Naive B cell (primary cell): ENCODE measurements around the gene UBA6. TPM values are rescaled to one million over a fixed set of nuclear protein-coding genes. Genes with fewer than 3 reads are reported as not detected.
A peak's percentile ranks its signal among the peaks of the same experiment; 100 is the strongest.

Experiments
- ATAC-seq, 2 donors: fragments of 150-1000 bp; cut with Tn5 transposase; 2 replicates each; pipeline ENCODE4 v1.10.0; 2021; ENCODE audit warnings: low read depth in 2 of 2, mild to moderate bottlenecking in 2 of 2, moderate library complexity in 2 of 2
- DNase-seq: peaks from one replicate; pipeline ENCODE4 v3.0.0; 2022
- H3K27ac Mint-ChIP-seq, 6 donors: one replicate each; pipeline ENCODE4 v1.8.0; 2020 to 2022; ENCODE audit warnings: mild to moderate bottlenecking in 6 of 6, mixed read lengths in 6 of 6, moderate library complexity in 5 of 6, inconsistent platforms in 2 of 6
- H3K27me3 Mint-ChIP-seq, 3 donors: one replicate each; pipeline ENCODE4 v1.8.0; 2021 to 2022; ENCODE audit warnings: mixed read lengths in 3 of 3, mild to moderate bottlenecking in 1 of 3
- H3K36me3 Mint-ChIP-seq, 2 donors: one replicate each; pipeline ENCODE4 v1.8.0; 2020 to 2022; ENCODE audit warnings: mixed read lengths in 2 of 2, inconsistent platforms in 1 of 2, mild to moderate bottlenecking in 1 of 2
- H3K4me1 Mint-ChIP-seq, 3 donors: one replicate each; pipeline ENCODE4 v1.8.0; 2020 to 2022; ENCODE audit warnings: mixed read lengths in 3 of 3, inconsistent platforms in 1 of 3, mild to moderate bottlenecking in 1 of 3, moderate library complexity in 1 of 3
- H3K4me3 Mint-ChIP-seq, 8 donors: one replicate each; pipeline ENCODE4 v1.8.0; 2020 to 2022; ENCODE audit warnings: mild to moderate bottlenecking in 8 of 8, mixed read lengths in 8 of 8, moderate library complexity in 8 of 8, inconsistent platforms in 2 of 8
- H3K9me3 Mint-ChIP-seq, 7 donors: one replicate each; pipeline ENCODE4 v1.8.0; 2020 to 2022; ENCODE audit warnings: mixed read lengths in 7 of 7, mild to moderate bottlenecking in 5 of 7, inconsistent platforms in 2 of 7, moderate library complexity in 1 of 7
- polyA plus RNA-seq, 6 donors: library from polyadenylated mRNA; unstranded; fragments of 300-500 nt; fragmentation: Illumina TruSeq; gene quantifications; one replicate each; pipeline ENCODE4 v1.2.3, GENCODE V29; 2021; ENCODE audit warnings: low read depth in 6 of 6

Gene UBA6
- polyA plus RNA-seq, 6 donors from 2014 or later, result 10.3 to 40.9 (median 26.6) TPM

DNA sequence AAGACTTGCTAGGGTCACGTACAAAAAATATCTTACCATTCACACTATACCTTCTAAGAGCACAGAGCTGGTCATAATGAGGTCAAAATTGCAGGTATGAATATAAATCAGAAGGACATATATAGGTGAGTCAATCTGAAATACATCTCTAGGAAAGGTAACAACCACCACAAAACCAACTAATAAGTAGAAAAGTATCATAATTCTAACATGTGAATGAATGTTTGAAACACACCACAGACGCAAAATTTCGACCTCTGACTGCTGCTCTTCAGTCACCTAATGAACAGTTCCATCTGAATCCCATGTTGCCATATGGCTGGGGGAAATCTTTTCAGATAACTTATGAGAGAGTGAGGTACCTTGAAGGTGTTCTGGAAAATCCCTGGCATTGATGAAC, 120.4 kb downstream of the UBA6 start:
- no peaks in the 10 kb centered on the region for H3K9me3 Mint-ChIP-seq
- ATAC-seq, result no peak
- H3K27ac Mint-ChIP-seq, result peak overlapping the region; percentile 89 to 98 (median 94)
- H3K36me3 Mint-ChIP-seq, result peaks cover 35 to 39% of the 10 kb centered on the region in 2 donors
- peak overlapping the region in 6 of 8 donors; percentile 9 to 92 (median 39) for H3K4me3 Mint-ChIP-seq
- no peaks in the 10 kb centered on the region for H3K27me3 Mint-ChIP-seq
- H3K4me1 Mint-ChIP-seq, result peaks cover 44 to 64% (median 52%) of the 10 kb centered on the region in 3 donors
- DNase-seq, result no peak

- ATAC-seq, result no peak
- Mint-ChIP-seq H3K27me3 (no peaks in the 10 kb centered on the region), H3K27ac (peak overlapping the region; percentile 75 to 96 (median 94)), H3K9me3 (no peaks in the 10 kb centered on the region), H3K4me1 (peaks cover 56 to 78% (median 63%) of the 10 kb centered on the region in 3 donors), H3K4me3 (peak overlapping the region in 6 of 8 donors; percentile 10 to 88 (median 70)), H3K36me3 (peaks cover 21 to 44% of the 10 kb centered on the region in 2 donors)
- no peak for DNase-seq
Observed at GRCh38 chr4:67576538-67576937, 124.4 kb downstream of the UBA6 start.

DNA sequence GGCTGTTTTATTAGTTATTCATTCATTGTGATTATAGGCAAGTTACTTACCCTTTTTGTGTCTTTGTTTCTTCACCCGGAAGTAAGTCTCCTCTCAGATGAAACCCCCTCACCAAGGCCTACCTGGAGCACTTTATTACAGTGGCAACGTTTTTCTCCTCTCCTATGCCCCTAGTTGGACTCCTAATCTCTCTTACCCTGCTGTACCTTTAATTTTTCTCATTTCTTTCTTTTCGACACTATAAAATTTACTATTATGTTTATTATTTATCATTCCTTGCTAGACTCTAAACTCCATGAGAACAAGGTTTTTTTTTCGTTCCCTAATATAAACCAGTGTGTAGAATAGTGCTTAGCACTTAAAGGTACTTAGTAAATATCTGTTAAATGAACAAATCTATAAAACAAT, 124.9 kb downstream of the UBA6 start:
- peak overlapping the region; percentile 63 to 88 (median 76) for H3K4me3 Mint-ChIP-seq
- no peaks in the 10 kb centered on the region for H3K9me3 Mint-ChIP-seq
- peaks cover 51 to 78% (median 58%) of the 10 kb centered on the region in 3 donors for H3K4me1 Mint-ChIP-seq

DNA sequence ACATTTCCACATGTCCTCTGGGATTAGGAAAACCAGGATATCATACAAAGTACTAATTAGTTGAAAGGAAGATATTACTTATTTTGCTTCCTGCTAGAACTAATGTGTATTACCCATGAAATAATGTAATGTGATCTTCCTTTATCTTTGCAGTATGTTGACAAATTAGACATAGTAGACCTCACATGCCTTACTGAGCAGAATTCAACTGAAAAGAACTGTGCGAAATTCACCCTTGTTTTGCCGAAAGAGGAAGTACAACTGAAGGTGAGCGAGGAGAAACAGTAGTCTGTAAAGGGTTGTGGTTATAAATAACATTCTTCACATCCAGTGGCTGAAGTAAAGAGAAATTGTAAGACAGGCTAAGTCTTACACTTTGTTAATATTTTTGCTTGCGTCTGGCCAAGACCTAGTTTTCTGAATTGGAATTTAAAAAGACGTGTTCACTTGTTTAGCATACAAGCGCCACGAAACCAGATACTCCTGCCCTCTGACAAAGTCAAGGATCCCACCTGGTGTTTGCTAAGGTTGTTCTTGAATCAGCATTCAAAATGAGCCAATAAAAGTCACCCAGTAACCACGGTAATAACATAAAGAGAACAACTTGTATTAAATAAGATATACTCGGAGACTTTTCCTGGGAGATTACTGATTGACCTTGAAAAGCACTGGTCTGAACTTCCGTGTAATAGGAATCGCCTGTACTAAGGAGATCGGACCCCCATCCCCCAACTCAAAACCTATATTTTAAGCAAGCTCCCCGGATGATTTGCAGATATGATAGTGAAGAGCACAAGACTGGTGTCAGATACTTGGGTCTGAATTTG, 125.5 kb downstream of the UBA6 start:
- Mint-ChIP-seq H3K4me1 (peaks cover 48 to 76% (median 55%) of the 10 kb centered on the region in 3 donors), H3K36me3 (peaks cover 17 to 37% of the 10 kb centered on the region in 2 donors)

More for the DNA sequence above, 124.9 kb downstream of the UBA6 start:
- ATAC-seq (no peak), DNase-seq (no peak)
- Mint-ChIP-seq H3K27me3 (no peaks in the 10 kb centered on the region), H3K36me3 (peaks cover 21 to 41% of the 10 kb centered on the region in 2 donors), H3K27ac (peak overlapping the region; percentile 75 to 98 (median 94))

DNA sequence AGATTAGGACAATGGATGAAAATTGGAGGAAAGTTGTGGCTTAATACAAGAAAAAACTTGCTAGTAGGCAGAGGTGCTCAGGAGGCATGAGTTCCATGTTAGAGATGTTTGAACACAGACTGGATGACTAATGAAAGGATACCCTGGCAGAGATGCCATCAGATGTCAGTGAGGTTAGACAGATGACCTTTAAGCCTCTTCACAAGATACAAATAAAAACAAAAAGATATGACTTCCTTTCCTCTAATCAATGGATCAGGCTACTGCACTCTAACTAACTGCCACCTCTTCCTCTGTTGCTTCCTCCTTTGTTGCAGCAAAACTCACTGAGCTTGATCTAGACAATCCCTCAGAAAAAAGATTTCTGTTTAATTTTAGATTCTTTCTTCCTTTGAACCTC, 127.8 kb downstream of the UBA6 start:
- Mint-ChIP-seq H3K4me3 (peak overlapping the region; percentile 7 to 78 (median 39)), H3K4me1 (peaks cover 41 to 75% (median 51%) of the 10 kb centered on the region in 3 donors)

More for the DNA sequence above, 125.5 kb downstream of the UBA6 start:
- DNase-seq (peak; percentile 77), ATAC-seq (peak; percentile 97 to 98)
- Mint-ChIP-seq H3K9me3 (no peaks in the 10 kb centered on the region), H3K27me3 (no peaks in the 10 kb centered on the region), H3K4me3 (peak overlapping the region; percentile 63 to 88 (median 76)), H3K27ac (peak overlapping the region; percentile 75 to 98 (median 93))

DNA sequence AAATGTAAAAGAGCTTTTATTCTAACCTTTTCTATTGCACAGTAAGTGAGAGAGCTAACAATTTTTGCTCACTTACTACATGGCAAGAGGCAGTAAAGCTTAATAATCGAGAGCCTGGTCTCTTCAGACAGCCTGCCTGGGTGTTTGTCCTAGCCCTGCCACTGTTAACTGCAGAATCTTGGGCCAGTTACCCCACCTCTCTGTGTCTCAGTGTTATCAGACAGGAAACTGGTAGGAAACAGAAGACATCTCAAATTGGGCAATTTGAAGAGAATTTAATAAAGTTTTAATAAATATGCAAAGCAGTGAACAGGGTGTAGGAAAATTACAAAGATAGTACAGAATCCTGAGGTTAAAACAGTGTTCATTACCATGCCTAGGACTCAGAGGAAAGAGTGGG, 129.0 kb downstream of the UBA6 start:
- Mint-ChIP-seq H3K4me3 (peak overlapping the region in 6 of 8 donors; percentile 17 to 73 (median 46)), H3K27ac (peak overlapping the region; percentile 79 to 95 (median 88)), H3K4me1 (peaks cover 46 to 79% (median 56%) of the 10 kb centered on the region in 3 donors)

More for the DNA sequence above, 127.8 kb downstream of the UBA6 start:
- Mint-ChIP-seq H3K27ac (peak overlapping the region; percentile 79 to 95 (median 88)), H3K36me3 (peaks cover 7 to 29% of the 10 kb centered on the region in 2 donors), H3K9me3 (no peaks in the 10 kb centered on the region), H3K27me3 (no peaks in the 10 kb centered on the region)
- peak in 1 of 2 donors; percentile 16 for ATAC-seq
- DNase-seq, result no peak

GRCh38 chr4:67570537-67570936, 130.4 kb downstream of the UBA6 start:
- DNase-seq, result no peak
- Mint-ChIP-seq H3K4me3 (peak overlapping the region in 3 of 8 donors; percentile 4 to 54 (median 44)), H3K9me3 (no peaks in the 10 kb centered on the region), H3K4me1 (peaks cover 46 to 78% (median 47%) of the 10 kb centered on the region in 3 donors), H3K27ac (peak overlapping the region in 5 of 6 donors; percentile 87 to 96 (median 90)), H3K27me3 (no peaks in the 10 kb centered on the region), H3K36me3 (peaks cover 0 to 22% of the 10 kb centered on the region in 2 donors)
- no peak for ATAC-seq

More for the DNA sequence above, 129.0 kb downstream of the UBA6 start:
- Mint-ChIP-seq H3K36me3 (peaks cover under 1 to 24% of the 10 kb centered on the region in 2 donors), H3K27me3 (no peaks in the 10 kb centered on the region), H3K9me3 (no peaks in the 10 kb centered on the region)
- DNase-seq (no peak), ATAC-seq (no peak)

- Mint-ChIP-seq H3K36me3 (peaks cover 0 to 24% of the 10 kb centered on the region in 2 donors), H3K27me3 (no peaks in the 10 kb centered on the region), H3K4me1 (peaks cover 52 to 82% (median 56%) of the 10 kb centered on the region in 3 donors), H3K27ac (peak overlapping the region in 2 of 6 donors; percentile 30 to 82), H3K4me3 (peak overlapping the region in 1 of 8 donors; percentile 9), H3K9me3 (no peaks in the 10 kb centered on the region)
- ATAC-seq, result no peak
- no peak for DNase-seq
Observed at GRCh38 chr4:67568820-67569219, 132.1 kb downstream of the UBA6 start.

GRCh38 chr4:67566335-67566734, 134.6 kb downstream of the UBA6 start:
- peak overlapping the region in 7 of 8 donors; percentile 30 to 85 (median 62) for H3K4me3 Mint-ChIP-seq
- peak overlapping the region in 5 of 6 donors; percentile 79 to 95 (median 90) for H3K27ac Mint-ChIP-seq
- peaks cover 0 to 4% (median 0%) of the 10 kb centered on the region in 7 donors for H3K9me3 Mint-ChIP-seq
- peaks cover 48 to 81% (median 60%) of the 10 kb centered on the region in 3 donors for H3K4me1 Mint-ChIP-seq
- no peak for DNase-seq
- ATAC-seq, result no peak
- peaks cover 9 to 15% of the 10 kb centered on the region in 2 donors for H3K36me3 Mint-ChIP-seq
- H3K27me3 Mint-ChIP-seq, result no peaks in the 10 kb centered on the region

GRCh38 chr4:67565284-67565683, 135.7 kb downstream of the UBA6 start:
- ATAC-seq (no peak), DNase-seq (no peak)
- Mint-ChIP-seq H3K27me3 (no peaks in the 10 kb centered on the region), H3K9me3 (peaks cover 0 to 4% (median 0%) of the 10 kb centered on the region in 7 donors), H3K4me1 (peaks cover 52 to 83% (median 66%) of the 10 kb centered on the region in 3 donors), H3K4me3 (peak overlapping the region in 3 of 8 donors; percentile 29 to 73 (median 42)), H3K36me3 (peaks cover 16 to 17% of the 10 kb centered on the region in 2 donors), H3K27ac (peak overlapping the region in 5 of 6 donors; percentile 78 to 94 (median 80))

Other genes starting within 250 kb of the UBA6 start
- 10 to 100 TPM; 17.6 to 28.1 (median 21.9) TPM for gene CENPC, start 155.7 kb downstream of the UBA6 start, polyA plus RNA-seq
- gene STAP1, start 142.4 kb downstream of the UBA6 start, polyA plus RNA-seq, result 100 to 1,000 TPM; 166 to 237 (median 224) TPM
- under 1 TPM in 1 of 6 donors, not detected in 5; 0.12 TPM for gene GNRHR, start 53.2 kb upstream of the UBA6 start, polyA plus RNA-seq
- not detected for gene TMPRSS11D, start 182.8 kb upstream of the UBA6 start, polyA plus RNA-seq